IMR-90 (cell line): ENCODE measurements around the gene SEPHS1. TPM values are rescaled to one million over a fixed set of nuclear protein-coding genes. Genes with fewer than 3 reads are reported as not detected.

Source experiments
- ATAC-seq: fragments of 200-7000 bp; cut with Tn5 transposase; 2 replicates; pipeline ENCODE4 v1.9.1; 2020; ENCODE audit warnings: low read depth, mild to moderate bottlenecking, moderate library complexity
- BruUV-seq: library from RNA; stranded (reverse); fragments of 400-500 nt; replicated peaks from 2 replicates; lab custom pipeline; 2021; lab: Mats Ljungman, UMichigan
- CTCF ChIA-PET: fragments of 300-600 bp; formaldehyde crosslinking; extraction: SDS; loops from one replicate; lab custom pipeline; 2021; ENCODE audit warnings: antibody characterized with exemption; lab: Yijun Ruan, JAX
- POLR2A ChIA-PET: fragments of 300-600 bp; sonication (Branson Sonifier 250); formaldehyde crosslinking; loops from one replicate; lab custom pipeline; 2022; ENCODE audit warnings: antibody characterized with exemption; ENCODE audit not compliant: unreplicated experiment; lab: Charles Lee
- DNase-seq: peaks from one replicate; pipeline ENCODE4 v3.0.0; 2013
- H2AFZ ChIP-seq: replicated peaks from 2 replicates; pipeline ENCODE3; 2013; ENCODE audit warnings: low read length, mild to moderate bottlenecking; ENCODE audit not compliant: poor library complexity
- H2AK5ac ChIP-seq: 2 replicates; pipeline ENCODE4 v1.6.1; 2013; ENCODE audit warnings: low read depth, low read length, inconsistent platforms
- H2AK9ac ChIP-seq: replicated peaks from 2 replicates; pipeline ENCODE3; 2013; ENCODE audit warnings: mild to moderate bottlenecking, low read depth, low read length, moderate library complexity; ENCODE audit not compliant: poor library complexity
- H2BK120ac ChIP-seq: 2 replicates; pipeline ENCODE4 v1.6.1; 2013; ENCODE audit warnings: low read depth, low read length, inconsistent platforms
- H2BK15ac ChIP-seq: 3 replicates; pipeline ENCODE4 v1.6.1; 2013; ENCODE audit warnings: low read depth, low read length, inconsistent platforms
- H2BK20ac ChIP-seq: 2 replicates; pipeline ENCODE4 v1.6.1; 2013; ENCODE audit warnings: low read depth, mild to moderate bottlenecking, inconsistent platforms, low read length, moderate library complexity
- H2BK5ac ChIP-seq: 2 replicates; pipeline ENCODE4 v1.6.1; 2013; ENCODE audit warnings: mild to moderate bottlenecking, low read depth, low read length, inconsistent platforms; ENCODE audit not compliant: poor library complexity, severe bottlenecking
- H3K14ac ChIP-seq: replicated peaks from 2 replicates; pipeline ENCODE4 v1.6.1; 2013; ENCODE audit warnings: low read depth, low read length, inconsistent platforms
- H3K18ac ChIP-seq: 2 replicates; pipeline ENCODE4 v1.6.1; 2013; ENCODE audit warnings: low read depth, low read length, control low read depth
- H3K23ac ChIP-seq: 2 replicates; pipeline ENCODE4 v1.6.1; 2013; ENCODE audit warnings: low read depth, low read length, inconsistent platforms
- H3K27ac ChIP-seq: 2 replicates; pipeline ENCODE4 v1.5.1; 2013; ENCODE audit warnings: mild to moderate bottlenecking, control low read depth, low read length; ENCODE audit not compliant: insufficient read depth
- H3K27me3 ChIP-seq: 2 replicates; pipeline ENCODE4 v1.6.1; 2013; ENCODE audit warnings: low read length; ENCODE audit not compliant: control insufficient read depth, insufficient read depth
- H3K36me3 ChIP-seq: 2 replicates; pipeline ENCODE4 v1.6.1; 2013; ENCODE audit warnings: low read length, mixed read lengths; ENCODE audit not compliant: control insufficient read depth, insufficient read depth
- H3K4ac ChIP-seq: 2 replicates; pipeline ENCODE4 v1.6.1; 2013; ENCODE audit warnings: low read depth, low read length, inconsistent platforms
- H3K4me1 ChIP-seq: 2 replicates; pipeline ENCODE4 v1.6.1; 2013; ENCODE audit warnings: low read length, mixed read lengths; ENCODE audit not compliant: control insufficient read depth, insufficient read depth
- H3K4me2 ChIP-seq: 2 replicates; pipeline ENCODE4 v1.6.1; 2013; ENCODE audit warnings: low read depth, mild to moderate bottlenecking, control low read depth, low read length, moderate library complexity
- H3K4me3 ChIP-seq: 2 replicates; pipeline ENCODE4 v1.5.1; 2013; ENCODE audit warnings: low read depth, mild to moderate bottlenecking, control low read depth, low read length, moderate library complexity; ENCODE audit not compliant: insufficient read depth
- H3K56ac ChIP-seq: 2 replicates; pipeline ENCODE4 v1.6.1; 2013; ENCODE audit warnings: low read length, inconsistent platforms; ENCODE audit not compliant: insufficient read depth; ENCODE audit errors: extremely low read depth
- H3K79me1 ChIP-seq, 2 experiments: 2 replicates each; pipeline ENCODE4 v1.6.1; 2013; ENCODE audit warnings: low read length in 2 of 2, inconsistent platforms in 1 of 2, low read depth in 1 of 2
- H3K9ac ChIP-seq: 2 replicates; pipeline ENCODE4 v1.6.1; 2013; ENCODE audit warnings: low read depth, low read length, control low read depth
- H3K9me1 ChIP-seq: 2 replicates; pipeline ENCODE4 v1.6.1; 2013; ENCODE audit warnings: low read length, inconsistent platforms; ENCODE audit not compliant: insufficient read depth
- H3K9me3 ChIP-seq: 2 replicates; pipeline ENCODE4 v1.6.1; 2013; ENCODE audit warnings: low read length; ENCODE audit not compliant: control insufficient read depth, insufficient read depth
- H4K20me1 ChIP-seq: 2 replicates; pipeline ENCODE4 v1.6.1; 2013; ENCODE audit warnings: low read length, inconsistent platforms; ENCODE audit not compliant: insufficient read depth
- H4K5ac ChIP-seq: 2 replicates; pipeline ENCODE4 v1.6.1; 2013; ENCODE audit warnings: mild to moderate bottlenecking, low read depth, low read length, control low read depth
- H4K8ac ChIP-seq, 2 experiments: 2 replicates each; pipeline ENCODE4 v1.6.1; 2013; ENCODE audit warnings: low read depth in 2 of 2, low read length in 2 of 2, control low read depth in 1 of 2, inconsistent platforms in 1 of 2
- H4K91ac ChIP-seq: 2 replicates; pipeline ENCODE4 v1.6.1; 2013; ENCODE audit warnings: low read depth, low read length, inconsistent platforms; ENCODE audit not compliant: insufficient read depth
- BHLHE40 ChIP-seq: fragments of 150-350 bp; IDR thresholded peaks from 2 replicates; pipeline ENCODE4 v1.6.1; 2016; ENCODE audit warnings: mild to moderate bottlenecking, low read depth, low read length
- CEBPB ChIP-seq: IDR thresholded peaks from 2 replicates; pipeline ENCODE4 v1.6.1; 2012; ENCODE audit warnings: low read depth, low read length, improper control_type of control experiment
- CHD1 ChIP-seq: IDR thresholded peaks from 2 replicates; pipeline ENCODE4 v1.6.1; 2012; ENCODE audit warnings: low read depth, low read length, improper control_type of control experiment
- CTCF ChIP-seq: conservative IDR thresholded peaks from 2 replicates; pipeline ENCODE4 v1.5.1; 2012; ENCODE audit warnings: mild to moderate bottlenecking, low read depth, low read length, improper control_type of control experiment
- ELK1 ChIP-seq: fragments of 150-350 bp; IDR thresholded peaks from 2 replicates; pipeline ENCODE4 v1.6.1; 2016; ENCODE audit warnings: low read depth, mild to moderate bottlenecking, low read length, moderate library complexity, borderline replicate concordance
- FOS ChIP-seq: fragments of 150-350 bp; IDR thresholded peaks from 2 replicates; pipeline ENCODE4 v1.6.1; 2016; ENCODE audit warnings: low read depth, low read length
- MAFK ChIP-seq: IDR thresholded peaks from 2 replicates; pipeline ENCODE4 v1.6.1; 2012; ENCODE audit warnings: low read depth, low read length, improper control_type of control experiment
- MXI1 ChIP-seq: IDR thresholded peaks from 2 replicates; pipeline ENCODE4 v1.6.1; 2012; ENCODE audit warnings: low read depth, mild to moderate bottlenecking, low read length, moderate library complexity, borderline replicate concordance
- NFE2L2 ChIP-seq: fragments of 150-350 bp; IDR thresholded peaks from 2 replicates; pipeline ENCODE4 v1.6.1; 2016; ENCODE audit warnings: low read depth, mild to moderate bottlenecking, low read length
- POLR2A ChIP-seq: IDR thresholded peaks from 2 replicates; pipeline ENCODE4 v1.6.1; 2012; ENCODE audit warnings: mild to moderate bottlenecking, low read depth, low read length
- RCOR1 ChIP-seq: IDR thresholded peaks from 2 replicates; pipeline ENCODE4 v1.6.1; 2012; ENCODE audit warnings: mild to moderate bottlenecking, low read length, improper control_type of control experiment; ENCODE audit not compliant: insufficient replicate concordance
- RFX5 ChIP-seq: IDR thresholded peaks from 2 replicates; pipeline ENCODE4 v1.8.0; 2012; ENCODE audit warnings: low read depth, mild to moderate bottlenecking, low read length, moderate library complexity
- SMC3 ChIP-seq: fragments of 150-350 bp; IDR thresholded peaks from 2 replicates; pipeline ENCODE4 v1.6.1; 2016; ENCODE audit warnings: low read depth, mild to moderate bottlenecking, antibody characterized with exemption, low read length, moderate library complexity
- USF2 ChIP-seq: fragments of 150-350 bp; IDR thresholded peaks from 2 replicates; pipeline ENCODE4 v1.6.1; 2017; ENCODE audit warnings: mild to moderate bottlenecking, antibody characterized with exemption, low read length, low read depth
- WGBS, 2 experiments: methylation state at CpG; one replicate each; pipeline versions ENCODE4 v1.1.5 to v1.1.7; 2013; ENCODE audit warnings: missing lambda C conversion rate in 2 of 2; ENCODE audit not compliant: insufficient read length in 1 of 2; ENCODE audit errors: extremely low coverage in 2 of 2; 5-methylcytosine and 5-hydroxymethylcytosine counted together
- dilution Hi-C: fragments of 300-500 bp; cut with HindIII; formaldehyde crosslinking; loops from one replicate; pipeline ENCODE4 v1.14.3; 2018; ENCODE audit warnings: low sequenced_read_pairs; ENCODE audit not compliant: unreplicated experiment
- in situ Hi-C: fragments of 300-500 bp; cut with MboI; formaldehyde crosslinking; loops from 3 replicates; pipeline ENCODE4 v1.14.3; 2019; ENCODE audit warnings: low sequenced_read_pairs, inconsistent platforms, mixed read lengths
- intact Hi-C: fragments of 100-400 bp; cut with micrococcal nuclease; formaldehyde crosslinking; loops from 2 replicates; pipeline ENCODE4 v1.10.0; 2022
- polyA plus RNA-seq, 3 experiments: library from polyadenylated mRNA; depleted of rRNA; stranded (reverse); fragments of >200 nt; gene quantifications; 2 replicates each; pipeline ENCODE4 v1.2.3, GENCODE V29; 2012; ENCODE audit warnings: low replicate concordance in 1 of 3
- total RNA-seq: library from RNA; depleted of rRNA; stranded (reverse); fragments of >200 nt; gene quantifications from 2 replicates; pipeline ENCODE4 v1.2.3, GENCODE V29; 2012

The SEPHS1 gene
- total and polyA plus RNA-seq, 2 of the 4 experiments (the other 2 are of a cell fraction): 39.4 to 69.4 TPM

- 100% methylated on average over 1 to 2 of the region's 7 CpGs for WGBS, 2 experiments
- ChIA-PET CTCF (interaction anchor here (0.9 kb wide), 1 partner anchor 14 kb away, joined by 3 read pairs; no protein-coding TSS in a partner anchor), POLR2A (no interaction called here)
- H3K9ac ChIP-seq: no peak overlapping the region
- H3K4ac ChIP-seq: no peak overlapping the region
- no peaks in the 10 kb centered on the region for H3K9me3 ChIP-seq
- no peak overlapping the region for H2AK5ac ChIP-seq
- intact Hi-C loops (no loop called here), in situ Hi-C loops (no loop called here), dilution Hi-C loops (no loop called here)
- TF ChIP-seq MXI1: no peak
- no peak for TF ChIP-seq NFE2L2
- TF ChIP-seq CHD1: no peak
- no peak for TF ChIP-seq SMC3
- no peak for TF ChIP-seq RCOR1
- no peak for TF ChIP-seq CEBPB
- TF ChIP-seq MAFK: no peak
- no peak for TF ChIP-seq USF2
- no peak for TF ChIP-seq FOS
- no peak for TF ChIP-seq POLR2A
- TF ChIP-seq CTCF: no peak
- TF ChIP-seq RFX5: no peak
- TF ChIP-seq BHLHE40: no peak
- no peak for TF ChIP-seq ELK1
- no peaks in the 10 kb centered on the region for H4K20me1 ChIP-seq
- H3K4me3 ChIP-seq: no peak overlapping the region
- no peaks in the 10 kb centered on the region for H3K79me1 ChIP-seq
- H2AFZ ChIP-seq: no peak overlapping the region
- H3K18ac ChIP-seq: no peak overlapping the region
- no peak overlapping the region for H2AK9ac ChIP-seq
- no peak overlapping the region for H4K91ac ChIP-seq
- no peak overlapping the region for H3K4me2 ChIP-seq
- no peak overlapping the region for H3K14ac ChIP-seq
- H3K56ac ChIP-seq: no peak overlapping the region
- DNase-seq (no peak), ATAC-seq (no peak)
- no peak overlapping the region for H2BK15ac ChIP-seq
- H3K23ac ChIP-seq: no peak overlapping the region
- H3K27me3 ChIP-seq: no peaks in the 10 kb centered on the region
- no peak overlapping the region for H3K27ac ChIP-seq
- no peaks in the 10 kb centered on the region for H3K9me1 ChIP-seq
- H4K8ac ChIP-seq: no peak overlapping the region
- no peak overlapping the region for H2BK120ac ChIP-seq
- H2BK5ac ChIP-seq: no peak overlapping the region
- no TSS peak for BruUV-seq
- no peaks in the 10 kb centered on the region for H3K4me1 ChIP-seq
- no peak overlapping the region for H4K5ac ChIP-seq
- H2BK20ac ChIP-seq: no peak overlapping the region
- H3K36me3 ChIP-seq: peaks cover 11% of the 10 kb centered on the region
These were observed 31.3 kb downstream of the SEPHS1 start for GRCh38 chr10:13316635-13317311.
